Measurements from ENCODE around the gene ADAM12. TPM values are rescaled to one million over a fixed set of nuclear protein-coding genes. Genes with fewer than 3 reads are reported as not detected.

Gene ADAM12
- total RNA-seq, 4 donors from 2014 or later, result 0.26 to 1.6 (median 0.47) TPM; not detected in 1

DNA sequence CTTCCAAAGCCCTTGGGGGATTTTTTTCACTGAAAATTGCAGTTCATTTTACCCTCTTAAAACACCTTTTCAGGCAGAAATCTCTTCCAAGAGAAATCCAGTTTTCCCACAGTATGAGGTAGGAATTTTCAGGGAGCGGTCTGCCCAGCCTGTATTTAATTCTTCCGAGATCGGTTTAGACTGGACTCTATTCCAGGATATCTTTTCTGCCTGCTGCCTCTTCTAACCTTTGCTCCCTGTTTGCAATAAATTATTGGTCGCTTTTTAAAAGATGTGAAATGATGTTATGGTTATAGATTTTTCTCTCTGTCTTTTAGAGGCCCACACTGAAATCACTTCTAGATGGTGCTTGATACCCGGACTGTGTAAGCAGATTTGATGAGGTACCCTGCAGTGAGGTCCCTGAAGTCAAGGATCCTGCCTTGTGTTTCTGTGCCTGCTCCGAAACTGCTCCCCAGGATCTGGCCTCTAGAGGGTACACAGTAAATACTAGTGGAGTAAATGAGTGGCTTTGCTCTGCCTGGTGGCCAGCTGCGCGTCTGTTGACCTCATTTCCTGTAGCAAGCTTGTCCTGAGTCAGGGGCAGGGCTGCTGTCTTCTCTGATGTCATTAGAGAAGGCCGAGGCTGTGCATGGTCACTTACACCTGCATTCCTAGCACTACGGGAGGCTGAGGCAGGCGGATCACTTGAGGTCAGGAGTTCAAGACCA, 300.3 kb downstream of the ADAM12 start:
- TF ChIP-seq, protein P1, sequence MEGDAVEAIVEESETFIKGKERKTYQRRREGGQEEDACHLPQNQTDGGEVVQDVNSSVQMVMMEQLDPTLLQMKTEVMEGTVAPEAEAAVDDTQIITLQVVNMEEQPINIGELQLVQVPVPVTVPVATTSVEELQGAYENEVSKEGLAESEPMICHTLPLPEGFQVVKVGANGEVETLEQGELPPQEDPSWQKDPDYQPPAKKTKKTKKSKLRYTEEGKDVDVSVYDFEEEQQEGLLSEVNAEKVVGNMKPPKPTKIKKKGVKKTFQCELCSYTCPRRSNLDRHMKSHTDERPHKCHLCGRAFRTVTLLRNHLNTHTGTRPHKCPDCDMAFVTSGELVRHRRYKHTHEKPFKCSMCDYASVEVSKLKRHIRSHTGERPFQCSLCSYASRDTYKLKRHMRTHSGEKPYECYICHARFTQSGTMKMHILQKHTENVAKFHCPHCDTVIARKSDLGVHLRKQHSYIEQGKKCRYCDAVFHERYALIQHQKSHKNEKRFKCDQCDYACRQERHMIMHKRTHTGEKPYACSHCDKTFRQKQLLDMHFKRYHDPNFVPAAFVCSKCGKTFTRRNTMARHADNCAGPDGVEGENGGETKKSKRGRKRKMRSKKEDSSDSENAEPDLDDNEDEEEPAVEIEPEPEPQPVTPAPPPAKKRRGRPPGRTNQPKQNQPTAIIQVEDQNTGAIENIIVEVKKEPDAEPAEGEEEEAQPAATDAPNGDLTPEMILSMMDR (IDR thresholded peaks at IDR 0.05), result no peak
- no peak for TF ChIP-seq POLR2A (IDR thresholded peaks at IDR 0.05)
- no peak for DNase-seq (ENCODE audit: low spot score in 2 of 2)
- intact Hi-C loops (cut with DNase I; ENCODE audit: low total_unique reads), result no loop called here
- H3K4me3 ChIP-seq (ENCODE audit: low read depth, poor library complexity, severe bottlenecking), result no peak overlapping the region
- whole genome bisulfite sequencing, 2 donors, result 83 to 84% methylated on average over 10 to 11 of the region's 11 CpGs

DNA sequence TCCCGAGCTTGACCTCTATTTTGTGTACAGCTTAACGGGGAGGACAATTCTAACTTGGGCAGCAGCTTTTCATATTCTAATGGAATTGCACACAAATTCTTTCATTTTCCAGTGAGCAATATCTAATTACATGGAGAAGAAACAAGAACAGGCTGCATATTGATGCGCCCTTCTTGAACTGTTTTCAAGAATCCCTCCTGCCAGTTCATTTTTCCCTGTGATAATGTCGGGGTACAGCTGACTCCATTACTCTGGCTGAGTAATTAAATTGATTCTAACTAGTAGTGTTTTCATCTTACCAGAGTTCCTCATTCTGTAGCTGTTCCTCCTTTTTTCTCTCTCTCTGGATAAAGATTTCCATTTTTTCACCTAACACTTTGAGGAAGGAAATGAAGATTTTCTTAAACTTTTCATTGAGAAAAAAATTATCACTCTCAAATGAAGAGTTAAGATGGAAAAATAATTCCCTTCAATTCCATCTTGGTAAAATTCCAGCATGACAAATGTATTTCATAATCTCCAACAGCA, 301.1 kb downstream of the ADAM12 start:
- DNase-seq (ENCODE audit: low spot score in 2 of 2), result no peak
- no peak overlapping the region for H3K4me3 ChIP-seq (ENCODE audit: low read depth, poor library complexity, severe bottlenecking)
- TF ChIP-seq, protein P1 (IDR thresholded peaks at IDR 0.05), result no peak
- no peak for TF ChIP-seq POLR2A (IDR thresholded peaks at IDR 0.05)
- WGBS, 2 donors, result 75 to 89% methylated on average over 4 of the region's 4 CpGs
- intact Hi-C loops (cut with DNase I; ENCODE audit: low total_unique reads), result no loop called here

DNA sequence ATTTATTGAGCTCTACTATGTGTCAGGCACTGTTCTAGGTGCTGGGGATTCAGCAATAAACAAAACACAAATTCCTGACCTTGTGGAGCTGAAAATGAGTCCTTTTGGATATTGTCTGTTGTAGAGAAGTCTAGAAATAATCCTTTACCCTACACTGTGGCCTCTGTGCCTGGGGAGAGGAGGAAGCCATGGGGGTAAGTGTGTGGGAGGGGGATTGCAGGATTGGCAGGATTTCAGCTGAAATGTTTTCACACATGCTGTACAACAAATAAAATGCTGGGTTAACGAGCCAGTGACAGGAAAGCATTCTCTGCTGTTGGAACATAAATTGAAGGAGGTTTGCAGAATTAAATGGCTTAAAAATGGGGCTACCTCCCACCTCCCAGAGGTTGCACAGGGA, 302.5 kb downstream of the ADAM12 start:
- intact Hi-C loops (cut with DNase I; ENCODE audit: low total_unique reads), result no loop called here
- no peak overlapping the region for H3K4me3 ChIP-seq (ENCODE audit: low read depth, poor library complexity, severe bottlenecking)
- no peak for TF ChIP-seq POLR2A (IDR thresholded peaks at IDR 0.05)
- TF ChIP-seq, protein P1 (IDR thresholded peaks at IDR 0.05), result no peak
- DNase-seq (ENCODE audit: low spot score in 2 of 2), result no peak
- WGBS, 2 donors, result 52 to 67% methylated on average over 1 of the region's 1 CpG

DNA sequence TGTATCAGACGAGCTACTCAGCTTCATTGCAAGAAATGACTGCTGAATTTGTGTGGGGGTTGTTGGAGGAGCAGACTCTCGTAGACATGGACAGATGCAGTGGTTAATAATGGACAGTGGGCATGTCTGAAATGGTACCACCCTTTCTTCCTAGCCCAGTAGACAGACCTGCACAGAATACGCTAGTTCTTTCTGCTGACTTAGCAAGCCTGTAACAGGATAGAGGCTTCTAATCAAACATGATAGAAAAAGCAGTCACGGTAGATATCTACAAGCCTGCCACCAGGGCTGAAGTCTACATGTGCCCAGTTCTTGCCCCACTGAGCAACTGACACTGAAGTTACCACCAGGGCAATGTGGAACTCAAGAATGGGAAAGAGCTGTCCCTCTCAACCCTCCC, 303.9 kb downstream of the ADAM12 start:
- no peak for TF ChIP-seq POLR2A (IDR thresholded peaks at IDR 0.05)
- TF ChIP-seq, protein P1 (IDR thresholded peaks at IDR 0.05), result no peak
- 89 to 93% methylated on average over 4 of the region's 4 CpGs for WGBS, 2 donors

DNA sequence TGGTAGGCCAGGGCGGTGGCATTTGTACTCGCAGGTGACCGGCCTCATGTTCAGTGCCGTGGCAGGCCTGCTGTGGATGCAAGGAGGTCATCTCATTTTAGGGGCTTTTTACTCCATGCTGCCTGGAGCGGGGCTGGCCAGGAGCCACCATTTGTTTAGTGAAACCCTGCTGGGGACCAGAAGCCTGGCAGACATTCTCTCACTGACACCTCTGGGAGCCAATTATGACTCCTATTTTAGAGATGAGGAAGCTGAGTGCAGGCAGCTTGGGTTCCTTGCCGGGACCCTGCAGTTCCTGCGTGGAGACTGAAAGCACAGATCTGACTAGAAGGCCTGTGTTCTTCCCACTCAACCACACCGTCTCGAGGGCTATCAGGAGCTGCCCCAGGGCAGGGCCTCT, 305.3 kb downstream of the ADAM12 start:
- DNase-seq (ENCODE audit: low spot score in 2 of 2), result no peak
- no peak overlapping the region for H3K4me3 ChIP-seq (ENCODE audit: low read depth, poor library complexity, severe bottlenecking)
- 96 to 99% methylated on average over 9 of the region's 9 CpGs for WGBS, 2 donors
- TF ChIP-seq, protein P1 (IDR thresholded peaks at IDR 0.05), result no peak
- no peak for TF ChIP-seq POLR2A (IDR thresholded peaks at IDR 0.05)
- intact Hi-C loops (cut with DNase I; ENCODE audit: low total_unique reads), result no loop called here

More for the DNA sequence above, 303.9 kb downstream of the ADAM12 start:
- intact Hi-C loops (cut with DNase I; ENCODE audit: low total_unique reads), result no loop called here
- no peak overlapping the region for H3K4me3 ChIP-seq (ENCODE audit: low read depth, poor library complexity, severe bottlenecking)
- no peak for DNase-seq (ENCODE audit: low spot score in 2 of 2)
